PFSK-1 (cell line): ENCODE results near the gene KLF11.

Source experiments
- POLR2AphosphoS5 ChIP-seq: IDR thresholded peaks from 2 replicates; pipeline ENCODE4 v1.6.1; 2012; ENCODE audit warnings: low read depth, mild to moderate bottlenecking, control low read depth, low read length, moderate library complexity
- REST ChIP-seq, 2 experiments: IDR thresholded peaks; 2 replicates each; pipeline versions ENCODE4 v1.6.1 to v1.8.0; 2011 to 2012; ENCODE audit warnings: low read depth in 2 of 2, low read length in 2 of 2, control low read depth in 1 of 2, inconsistent platforms in 1 of 2, mild to moderate bottlenecking in 1 of 2, moderate library complexity in 1 of 2; ENCODE audit not compliant: insufficient read depth in 1 of 2
- SIN3A ChIP-seq: IDR thresholded peaks from 2 replicates; pipeline ENCODE4 v1.6.1; 2012; ENCODE audit warnings: mild to moderate bottlenecking, low read length, moderate library complexity, borderline replicate concordance; ENCODE audit not compliant: insufficient read depth
- TAF1 ChIP-seq: IDR thresholded peaks from 2 replicates; pipeline ENCODE4 v1.6.1; 2012; ENCODE audit warnings: low read length, control low read depth, borderline replicate concordance; ENCODE audit not compliant: insufficient read depth

- TF ChIP-seq POLR2AphosphoS5 (no peak), TAF1 (no peak), SIN3A (no peak), REST (IDR thresholded peaks at IDR 0.05; ENCODE audit: insufficient read depth in 1 of 2, low read depth in 2 of 2, low read length in 2 of 2) (no peak)
Measured at GRCh38 chr2:10000541-10000940, 42.8 kb upstream of the KLF11 start.
